Progenitor cell of endocrine pancreas (in vitro differentiated cells): ENCODE results near the gene ADGRD2. TPM values are rescaled to one million over a fixed set of nuclear protein-coding genes. Genes with fewer than 3 reads are reported as not detected.

Experiments used
- DNase-seq: peaks from one replicate; pipeline ENCODE4 v3.0.0; 2021; ENCODE audit warnings: low spot score; ENCODE audit not compliant: unreplicated experiment
- H3K27ac Mint-ChIP-seq: 2 replicates; pipeline ENCODE4 v1.8.0; 2021; ENCODE audit warnings: mild to moderate bottlenecking, moderate library complexity, mixed read lengths
- H3K27me3 Mint-ChIP-seq: 2 replicates; pipeline ENCODE4 v1.8.0; 2021; ENCODE audit warnings: mixed read lengths
- H3K36me3 Mint-ChIP-seq: 2 replicates; pipeline ENCODE4 v1.8.0; 2022; ENCODE audit warnings: mixed read lengths; ENCODE audit not compliant: insufficient read depth
- H3K4me1 Mint-ChIP-seq: 2 replicates; pipeline ENCODE4 v1.8.0; 2021; ENCODE audit warnings: low read depth, mixed read lengths
- H3K4me3 Mint-ChIP-seq: 2 replicates; pipeline ENCODE4 v1.8.0; 2021; ENCODE audit warnings: low read depth, mild to moderate bottlenecking, moderate library complexity, mixed read lengths
- H3K9me3 Mint-ChIP-seq: 2 replicates; pipeline ENCODE4 v1.8.0; 2021; ENCODE audit warnings: low read depth, mixed read lengths
- CTCF ChIP-seq: fragments of 200-600 bp; sonication (generic); IDR thresholded peaks from one replicate; pipeline ENCODE4 v1.5.0; 2021; ENCODE audit warnings: antibody characterized with exemption, mild to moderate bottlenecking; ENCODE audit not compliant: unreplicated experiment
- total RNA-seq: library from RNA; stranded (reverse); gene quantifications from 2 replicates; pipeline ENCODE4 v1.2.1, GENCODE V29; 2021

The ADGRD2 gene
- total RNA-seq, 1 donor from 2014 or later: not detected

DNA sequence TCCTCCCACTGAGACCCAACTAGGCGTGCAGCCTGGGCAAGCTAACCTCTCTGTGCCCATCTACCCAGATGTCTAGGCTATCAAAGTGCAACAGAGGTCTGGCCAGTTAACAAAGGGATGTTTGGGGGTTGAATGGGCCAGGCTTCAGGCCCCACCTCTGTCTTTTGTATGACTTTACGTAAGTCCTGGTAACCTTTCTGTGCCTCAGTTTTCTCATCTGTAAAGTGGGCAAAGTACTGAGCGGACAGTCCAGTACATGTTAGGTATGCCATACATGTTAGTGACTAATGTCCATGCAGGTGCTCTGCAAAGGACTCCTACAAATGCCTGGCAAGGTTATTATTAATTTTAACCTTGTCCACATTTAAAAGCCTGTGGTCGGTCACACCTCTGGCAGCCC lies 43.0 kb downstream of the ADGRD2 start:
- H3K9me3 Mint-ChIP-seq: no peaks in the 10 kb centered on the region
- DNase-seq: no peak
- no peak overlapping the region for H3K27ac Mint-ChIP-seq
- TF ChIP-seq CTCF: no peak
- no peak overlapping the region for H3K4me3 Mint-ChIP-seq
- H3K27me3 Mint-ChIP-seq: peaks cover 56% of the 10 kb centered on the region
- H3K4me1 Mint-ChIP-seq: no peaks in the 10 kb centered on the region
- H3K36me3 Mint-ChIP-seq: no peaks in the 10 kb centered on the region

GRCh38 chr9:124493794-124494479 lies 43.7 kb downstream of the ADGRD2 start:
- Mint-ChIP-seq H3K4me1 (no peaks in the 10 kb centered on the region), H3K4me3 (no peak overlapping the region), H3K36me3 (no peaks in the 10 kb centered on the region), H3K27me3 (peaks cover 51% of the 10 kb centered on the region), H3K9me3 (no peaks in the 10 kb centered on the region), H3K27ac (no peak overlapping the region)
- DNase-seq: no peak
- TF ChIP-seq CTCF: no peak

GRCh38 chr9:124495126-124496074 lies 45.1 kb downstream of the ADGRD2 start:
- no peaks in the 10 kb centered on the region for H3K36me3 Mint-ChIP-seq
- H3K27ac Mint-ChIP-seq: no peak overlapping the region
- H3K4me1 Mint-ChIP-seq: no peaks in the 10 kb centered on the region
- no peak overlapping the region for H3K4me3 Mint-ChIP-seq
- TF ChIP-seq CTCF: no peak
- H3K9me3 Mint-ChIP-seq: no peaks in the 10 kb centered on the region
- DNase-seq: no peak
- H3K27me3 Mint-ChIP-seq: peaks cover 46% of the 10 kb centered on the region

DNA sequence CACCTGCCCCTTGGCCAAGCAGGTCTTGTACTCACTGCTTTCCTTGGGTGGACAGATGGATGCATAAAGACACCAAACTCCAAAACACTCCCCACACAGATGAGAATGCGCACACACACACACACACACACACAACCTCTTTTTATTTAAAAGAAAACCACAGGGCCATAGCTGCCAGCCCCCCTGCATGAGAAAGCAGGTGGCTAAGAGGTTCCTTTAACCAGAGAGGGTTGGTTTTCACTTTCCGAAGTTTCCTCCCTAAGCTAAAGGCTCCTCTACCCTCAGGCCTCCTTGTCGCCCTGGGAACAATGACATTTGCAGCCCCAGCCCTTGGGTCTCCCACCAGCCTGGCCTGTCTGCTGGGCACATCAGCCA lies 45.8 kb downstream of the ADGRD2 start:
- Mint-ChIP-seq H3K27ac (peak overlapping the region; percentile 25), H3K36me3 (no peaks in the 10 kb centered on the region), H3K27me3 (peaks cover 50% of the 10 kb centered on the region), H3K4me3 (no peak overlapping the region), H3K9me3 (no peaks in the 10 kb centered on the region), H3K4me1 (no peaks in the 10 kb centered on the region)
- DNase-seq: no peak
- no peak for TF ChIP-seq CTCF

DNA sequence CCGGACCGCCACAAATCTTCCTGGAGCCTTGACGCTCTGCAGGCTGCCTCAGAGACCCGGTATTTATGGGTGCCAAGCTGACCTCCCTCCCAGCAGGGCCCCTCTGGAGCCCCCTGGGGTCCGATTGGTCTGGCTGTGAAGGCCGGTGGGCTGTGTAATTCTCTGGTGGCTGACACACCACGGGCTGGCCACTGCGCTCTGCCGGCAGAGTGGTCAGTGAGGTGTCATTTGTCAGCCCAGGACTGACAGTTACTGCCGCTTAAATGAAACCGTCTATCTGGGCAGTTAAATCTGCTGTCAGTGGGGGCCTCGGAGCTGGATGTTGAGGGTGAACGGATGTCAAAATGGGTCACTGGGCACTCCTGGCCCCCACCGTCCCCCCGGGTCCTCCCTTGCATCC lies 46.2 kb downstream of the ADGRD2 start:
- H3K9me3 Mint-ChIP-seq: no peaks in the 10 kb centered on the region
- no peaks in the 10 kb centered on the region for H3K36me3 Mint-ChIP-seq
- no peak overlapping the region for H3K4me3 Mint-ChIP-seq
- H3K27me3 Mint-ChIP-seq: peaks cover 54% of the 10 kb centered on the region
- TF ChIP-seq CTCF: no peak
- no peak overlapping the region for H3K27ac Mint-ChIP-seq
- no peak for DNase-seq
- H3K4me1 Mint-ChIP-seq: no peaks in the 10 kb centered on the region
